IPS-18c (cell line): ENCODE results near the gene STK4.

Experiments
- H3K4me3 ChIP-seq: 2 replicates; pipeline ENCODE4 v1.7.0; 2013; ENCODE audit warnings: low read depth, mild to moderate bottlenecking, low read length, moderate library complexity; ENCODE audit not compliant: insufficient read depth
- H3K9me3 ChIP-seq: one replicate; pipeline ENCODE4 v1.6.1; 2013; ENCODE audit warnings: mild to moderate bottlenecking, low read length, moderate library complexity; ENCODE audit not compliant: control insufficient read depth, insufficient read depth

STK4 gene

DNA sequence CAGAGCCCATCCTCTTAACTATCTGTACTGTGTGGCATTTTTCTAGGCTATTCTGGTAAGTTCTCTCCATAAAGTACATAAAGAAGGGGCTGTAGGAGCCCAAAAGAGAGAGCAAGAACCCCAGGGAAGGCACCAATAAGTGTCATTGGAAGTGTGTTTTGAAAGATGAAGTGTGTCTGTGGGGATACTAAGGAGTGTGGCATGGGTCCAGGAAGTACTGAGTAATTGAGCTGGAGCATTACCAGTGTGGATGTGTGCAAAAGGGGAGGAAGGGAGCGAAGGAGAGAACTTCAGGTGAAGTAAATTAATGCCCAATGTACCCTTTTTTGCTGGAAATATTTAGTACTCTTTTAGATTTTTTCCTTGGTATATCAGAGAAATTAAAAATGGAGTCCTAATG lies 70.7 kb downstream of the STK4 start:
- Histone ChIP-seq H3K9me3 (no peaks in the 10 kb centered on the region), H3K4me3 (no peak overlapping the region)

GRCh38 chr20:45037635-45038034 lies 71.3 kb downstream of the STK4 start:
- no peak overlapping the region for H3K4me3 ChIP-seq
- H3K9me3 ChIP-seq: no peaks in the 10 kb centered on the region

- no peak overlapping the region for H3K4me3 ChIP-seq
- H3K9me3 ChIP-seq: no peaks in the 10 kb centered on the region
These were observed 72.6 kb downstream of the STK4 start for GRCh38 chr20:45038745-45039474.

- H3K4me3 ChIP-seq: no peak overlapping the region
- H3K9me3 ChIP-seq: no peaks in the 10 kb centered on the region
These were observed 73.1 kb downstream of the STK4 start for GRCh38 chr20:45039475-45039820.

DNA sequence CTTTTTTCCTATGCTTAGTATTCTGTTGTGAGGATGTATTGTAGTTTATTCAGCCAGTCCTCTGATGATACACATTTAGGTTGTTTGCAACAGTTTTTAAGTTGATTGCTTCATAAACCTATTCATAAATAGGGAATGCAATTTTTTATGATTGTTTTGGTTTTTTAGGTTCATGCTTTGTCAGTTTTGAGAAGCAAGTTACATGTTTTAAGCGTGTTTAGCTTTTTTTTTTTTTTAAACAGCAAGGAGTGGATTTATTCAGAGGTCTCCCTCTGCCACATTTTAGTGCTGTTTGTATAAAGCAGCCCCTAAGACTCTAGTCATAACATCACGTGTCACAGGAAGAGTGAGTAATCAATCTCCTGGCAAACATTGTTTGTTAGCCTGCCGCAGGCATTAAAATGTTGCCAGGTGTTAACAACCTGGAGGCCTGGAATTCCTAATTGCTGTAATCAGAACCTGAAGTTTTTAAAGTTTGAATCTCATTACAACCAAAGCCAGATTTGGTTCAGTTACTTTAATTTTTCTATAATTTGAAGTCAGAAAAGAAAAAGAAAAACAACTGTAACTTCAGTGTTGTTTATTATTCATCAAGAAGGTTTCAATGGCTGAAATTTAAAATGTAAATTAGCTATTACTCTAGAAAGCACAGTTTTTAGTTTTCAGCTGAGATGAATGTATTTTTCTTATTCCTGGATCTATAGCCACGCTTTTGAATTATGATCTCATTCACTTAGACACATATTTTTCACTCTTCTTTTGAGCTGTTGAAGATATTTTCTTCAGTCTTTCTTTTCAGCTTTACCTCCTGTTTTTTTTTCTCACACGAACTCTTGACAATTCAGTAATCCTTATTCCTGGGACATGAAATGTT lies 75.4 kb downstream of the STK4 start:
- no peak overlapping the region for H3K4me3 ChIP-seq

DNA sequence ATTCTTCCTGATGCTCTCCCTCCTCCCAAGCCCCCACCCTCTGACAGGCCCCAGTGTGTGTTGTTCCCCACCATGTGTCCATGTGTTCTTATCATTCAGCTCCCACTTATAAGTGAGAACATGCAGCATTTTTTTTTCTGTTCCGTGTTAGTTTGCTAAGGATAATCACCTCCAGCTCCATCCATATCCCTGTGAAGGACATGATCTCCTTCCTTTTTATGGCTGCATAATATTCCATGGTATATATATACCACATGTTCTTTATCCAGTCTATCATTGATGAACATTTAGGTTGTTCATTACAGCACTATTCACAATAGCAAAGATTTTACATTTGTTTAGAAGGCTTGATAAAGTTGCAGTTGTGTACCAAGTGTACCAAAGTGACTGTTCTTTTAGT lies 76.7 kb downstream of the STK4 start:
- H3K4me3 ChIP-seq: no peak overlapping the region
- no peaks in the 10 kb centered on the region for H3K9me3 ChIP-seq

More for the DNA sequence above, 75.4 kb downstream of the STK4 start:
- no peaks in the 10 kb centered on the region for H3K9me3 ChIP-seq

DNA sequence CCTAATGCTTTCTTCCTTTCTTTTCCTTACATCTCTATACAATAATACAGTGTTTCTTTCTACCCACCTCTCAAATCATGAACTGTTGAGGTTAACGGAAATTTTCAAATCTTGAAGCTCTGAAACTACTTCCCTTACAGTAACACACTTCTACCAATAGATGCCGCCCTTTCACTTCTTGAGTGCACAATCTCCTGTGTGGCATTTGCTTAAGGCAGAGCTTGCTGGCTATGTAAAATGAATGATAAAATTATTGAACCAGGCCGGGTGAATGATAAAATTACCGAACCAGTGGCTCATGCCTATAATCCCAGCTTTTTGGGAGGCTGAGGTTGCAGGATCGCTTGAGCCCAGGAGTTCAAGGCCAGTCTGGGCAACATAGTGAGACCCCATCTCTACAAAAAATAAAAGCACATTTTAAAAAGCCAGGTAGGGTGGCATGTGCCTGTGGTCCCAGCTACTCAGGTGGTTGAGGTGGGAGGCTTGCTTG lies 77.8 kb downstream of the STK4 start:
- H3K9me3 ChIP-seq: no peaks in the 10 kb centered on the region
- H3K4me3 ChIP-seq: no peak overlapping the region

DNA sequence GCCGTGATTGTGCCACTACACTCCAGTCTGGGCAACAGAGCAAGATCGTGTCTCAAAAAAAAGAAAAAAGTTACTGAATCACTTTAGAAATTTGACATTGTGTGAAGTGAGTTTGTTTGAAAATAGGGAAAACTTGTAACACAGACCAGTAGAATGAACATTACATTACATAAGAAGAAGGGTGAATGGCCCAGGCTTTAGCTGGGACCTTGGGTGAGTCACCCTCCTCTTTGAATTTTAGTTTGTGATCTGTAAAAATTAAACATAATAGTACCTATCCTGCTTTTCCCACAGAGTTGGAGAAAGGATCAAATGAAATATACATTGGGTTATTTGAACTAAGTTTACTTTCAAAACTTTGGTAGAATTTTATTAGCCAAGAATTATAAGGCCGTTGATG lies 78.3 kb downstream of the STK4 start:
- no peaks in the 10 kb centered on the region for H3K9me3 ChIP-seq
- H3K4me3 ChIP-seq: no peak overlapping the region

- Histone ChIP-seq H3K9me3 (no peaks in the 10 kb centered on the region), H3K4me3 (no peak overlapping the region)
These were observed 81.3 kb downstream of the STK4 start for GRCh38 chr20:45047581-45048119.

GRCh38 chr20:45049438-45049837 lies 83.1 kb downstream of the STK4 start:
- Histone ChIP-seq H3K9me3 (no peaks in the 10 kb centered on the region), H3K4me3 (no peak overlapping the region)

DNA sequence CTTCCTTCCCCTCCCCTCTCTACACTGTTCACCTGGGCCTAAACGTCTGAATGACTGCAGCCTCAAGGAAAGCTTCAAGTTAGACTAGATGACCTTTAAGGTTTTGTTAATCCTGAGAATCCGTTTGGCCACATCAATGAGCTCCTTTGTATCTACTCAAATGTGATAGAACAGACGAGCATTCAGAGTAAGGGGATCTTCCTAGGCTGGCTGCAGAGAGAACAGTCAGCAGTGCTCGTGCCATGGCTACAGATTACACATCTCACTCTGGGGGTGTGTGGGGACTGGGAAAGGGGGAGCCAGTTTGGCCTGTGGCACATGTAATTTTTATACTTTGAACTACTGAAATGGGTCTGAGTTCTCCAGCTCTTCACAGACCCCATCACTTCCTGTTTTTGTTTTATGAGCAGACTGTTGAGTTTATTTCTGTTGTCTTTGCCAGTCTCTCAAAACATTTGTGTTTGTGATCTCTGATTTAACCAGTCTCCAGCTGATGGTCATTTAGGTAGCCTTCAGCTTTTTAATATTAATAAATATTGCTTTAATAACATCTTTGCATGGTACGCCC lies 83.7 kb downstream of the STK4 start:
- Histone ChIP-seq H3K9me3 (no peaks in the 10 kb centered on the region), H3K4me3 (no peak overlapping the region)

- Histone ChIP-seq H3K4me3 (no peak overlapping the region), H3K9me3 (no peaks in the 10 kb centered on the region)
These were observed 85.1 kb downstream of the STK4 start for GRCh38 chr20:45051204-45052060.

DNA sequence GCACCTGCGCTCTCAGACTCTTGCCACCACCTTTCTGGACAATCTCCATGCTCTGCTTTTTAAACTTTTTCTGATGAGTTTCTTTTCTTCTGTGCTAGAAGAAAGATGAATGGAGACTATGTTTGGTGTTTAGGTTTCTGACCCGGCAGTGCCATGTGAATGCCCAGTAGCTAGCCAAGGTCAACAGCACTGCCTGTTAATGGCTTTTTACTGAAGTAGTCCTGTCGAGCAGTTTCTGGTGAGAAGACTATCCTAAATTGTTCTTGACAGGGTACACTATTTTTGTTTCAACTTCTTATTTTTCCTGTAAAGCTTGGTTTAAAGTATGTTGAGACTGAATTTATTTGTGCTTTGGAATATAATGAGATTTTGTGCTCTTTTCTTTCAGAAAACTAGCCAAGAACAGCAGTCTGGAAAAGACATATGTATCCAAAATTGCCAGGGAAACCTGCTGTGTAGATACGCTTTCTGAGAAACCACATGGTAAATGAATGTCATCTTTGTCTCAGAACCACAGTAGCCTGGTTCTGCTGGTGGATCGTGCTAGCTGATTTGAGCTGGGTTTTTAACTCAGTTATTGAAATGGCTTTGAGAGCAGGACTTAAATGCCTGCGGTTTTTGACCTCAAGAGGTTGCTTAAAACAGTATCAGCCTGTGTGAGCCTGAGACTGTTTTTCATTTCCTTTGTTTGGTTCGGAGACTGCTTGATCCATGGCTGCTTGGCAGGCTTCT lies 86.6 kb downstream of the STK4 start:
- H3K9me3 ChIP-seq: no peaks in the 10 kb centered on the region
- no peak overlapping the region for H3K4me3 ChIP-seq

DNA sequence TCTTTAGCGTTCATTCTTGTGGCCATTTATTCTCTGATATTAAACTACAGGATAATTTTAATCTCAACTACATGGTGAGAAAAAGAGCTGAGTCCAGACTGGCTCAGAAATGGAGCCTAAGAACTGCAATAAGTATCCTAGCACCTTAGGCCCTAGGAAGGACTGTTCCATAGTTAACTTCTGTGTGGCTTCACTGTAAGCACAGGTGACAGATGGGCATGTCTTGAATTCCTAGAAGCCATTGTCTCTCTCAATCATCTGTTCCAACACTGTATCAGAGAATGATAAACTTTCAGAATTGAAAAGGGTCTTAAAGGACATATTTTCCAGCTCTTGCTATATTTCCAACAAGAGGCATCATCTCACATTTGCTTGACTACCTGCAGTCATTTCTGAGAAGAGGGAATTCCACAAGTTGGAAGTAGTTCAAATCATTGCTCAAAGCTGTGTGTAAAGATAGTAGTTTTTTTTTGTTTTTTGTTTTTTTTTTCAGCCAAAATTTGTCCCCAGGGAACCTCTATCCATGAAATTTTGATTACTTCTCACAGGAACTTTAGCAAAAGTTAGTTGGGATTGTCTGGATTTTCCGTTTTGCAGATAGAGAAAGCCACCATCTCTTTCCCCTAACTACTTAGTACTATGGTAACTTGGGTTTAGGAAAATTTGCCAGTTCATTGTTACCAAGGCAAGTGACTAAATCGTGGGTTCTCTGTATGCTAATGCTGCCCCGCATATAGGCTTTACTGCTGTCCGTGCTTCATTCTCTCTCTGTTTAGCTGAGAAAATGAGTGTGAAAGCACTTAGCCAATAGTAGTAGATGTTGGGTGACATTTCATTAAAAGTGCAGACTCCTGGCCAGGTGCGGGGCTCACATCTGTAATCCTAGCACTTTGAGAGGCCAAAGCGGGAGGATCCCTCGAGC lies 87.4 kb downstream of the STK4 start:
- H3K4me3 ChIP-seq: no peak overlapping the region
- H3K9me3 ChIP-seq: no peaks in the 10 kb centered on the region

- no peaks in the 10 kb centered on the region for H3K9me3 ChIP-seq
- H3K4me3 ChIP-seq: no peak overlapping the region
These were observed 88.7 kb downstream of the STK4 start for GRCh38 chr20:45055056-45055455.
